ENCODE results near the gene DNAH14.

The DNAH14 gene

DNA sequence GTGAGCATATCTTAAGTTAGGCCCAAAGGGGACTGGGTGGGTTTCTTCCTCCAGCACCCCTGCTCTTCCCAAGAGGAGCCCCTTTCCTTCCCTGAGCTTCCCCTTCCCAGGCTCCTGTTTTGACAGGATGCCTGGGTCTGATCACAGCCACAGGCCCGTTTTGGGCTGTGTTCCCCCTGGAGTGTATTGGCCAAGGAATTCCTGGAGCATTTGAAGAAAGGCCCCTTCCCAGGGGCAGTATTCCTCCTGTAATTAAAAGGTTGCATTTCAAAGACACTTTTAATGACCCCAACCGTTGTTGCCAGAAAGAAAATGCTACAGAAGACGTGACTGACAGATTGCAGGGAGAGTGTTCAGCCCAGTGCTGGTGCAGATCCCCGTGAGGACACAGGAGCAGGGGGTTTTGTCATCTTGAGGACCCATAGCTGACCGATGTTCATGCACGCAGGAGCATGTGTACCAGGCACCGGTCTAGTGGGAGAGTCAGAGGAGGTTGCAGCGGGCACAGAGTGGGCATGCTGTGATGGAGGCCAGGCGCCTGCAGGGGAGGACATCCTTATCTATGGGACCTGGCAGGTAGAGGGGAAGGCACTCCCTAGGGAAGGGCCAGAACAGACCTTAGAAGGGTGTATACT, 517.6 kb downstream of the DNAH14 start:
- TF ChIP-seq, protein P1, sequence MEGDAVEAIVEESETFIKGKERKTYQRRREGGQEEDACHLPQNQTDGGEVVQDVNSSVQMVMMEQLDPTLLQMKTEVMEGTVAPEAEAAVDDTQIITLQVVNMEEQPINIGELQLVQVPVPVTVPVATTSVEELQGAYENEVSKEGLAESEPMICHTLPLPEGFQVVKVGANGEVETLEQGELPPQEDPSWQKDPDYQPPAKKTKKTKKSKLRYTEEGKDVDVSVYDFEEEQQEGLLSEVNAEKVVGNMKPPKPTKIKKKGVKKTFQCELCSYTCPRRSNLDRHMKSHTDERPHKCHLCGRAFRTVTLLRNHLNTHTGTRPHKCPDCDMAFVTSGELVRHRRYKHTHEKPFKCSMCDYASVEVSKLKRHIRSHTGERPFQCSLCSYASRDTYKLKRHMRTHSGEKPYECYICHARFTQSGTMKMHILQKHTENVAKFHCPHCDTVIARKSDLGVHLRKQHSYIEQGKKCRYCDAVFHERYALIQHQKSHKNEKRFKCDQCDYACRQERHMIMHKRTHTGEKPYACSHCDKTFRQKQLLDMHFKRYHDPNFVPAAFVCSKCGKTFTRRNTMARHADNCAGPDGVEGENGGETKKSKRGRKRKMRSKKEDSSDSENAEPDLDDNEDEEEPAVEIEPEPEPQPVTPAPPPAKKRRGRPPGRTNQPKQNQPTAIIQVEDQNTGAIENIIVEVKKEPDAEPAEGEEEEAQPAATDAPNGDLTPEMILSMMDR (IDR thresholded peaks at IDR 0.05; ENCODE audit: borderline replicate concordance, insufficient read depth, low read depth, low read length), result no peak
- H3K4me3 ChIP-seq (ENCODE audit: low read depth, low read length), result no peak overlapping the region

DNA sequence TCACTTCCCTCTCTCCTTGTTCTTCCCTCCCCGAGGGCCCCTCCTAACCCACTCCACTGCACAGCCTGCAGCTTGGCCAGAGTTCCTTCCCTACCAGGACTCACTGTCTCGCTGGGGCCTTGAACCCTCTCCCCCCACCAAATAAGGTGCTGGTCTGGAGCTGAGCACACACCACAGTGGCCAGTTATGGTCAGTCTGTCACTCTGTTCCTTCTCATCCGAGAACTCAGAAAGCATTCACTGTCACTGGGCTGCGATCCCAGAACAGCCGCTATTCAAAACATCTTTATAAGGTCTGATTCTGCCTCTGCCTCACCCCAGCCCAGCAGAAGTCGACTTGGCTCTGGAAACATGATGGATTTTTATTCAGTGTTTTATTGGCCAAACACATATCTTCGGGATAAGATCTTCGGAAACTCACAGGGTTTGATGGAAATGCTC, 518.2 kb downstream of the DNAH14 start:
- TF ChIP-seq, protein P1 (IDR thresholded peaks at IDR 0.05; ENCODE audit: borderline replicate concordance, insufficient read depth, low read depth, low read length), result no peak
- no peak overlapping the region for H3K4me3 ChIP-seq (ENCODE audit: low read depth, low read length)

DNA sequence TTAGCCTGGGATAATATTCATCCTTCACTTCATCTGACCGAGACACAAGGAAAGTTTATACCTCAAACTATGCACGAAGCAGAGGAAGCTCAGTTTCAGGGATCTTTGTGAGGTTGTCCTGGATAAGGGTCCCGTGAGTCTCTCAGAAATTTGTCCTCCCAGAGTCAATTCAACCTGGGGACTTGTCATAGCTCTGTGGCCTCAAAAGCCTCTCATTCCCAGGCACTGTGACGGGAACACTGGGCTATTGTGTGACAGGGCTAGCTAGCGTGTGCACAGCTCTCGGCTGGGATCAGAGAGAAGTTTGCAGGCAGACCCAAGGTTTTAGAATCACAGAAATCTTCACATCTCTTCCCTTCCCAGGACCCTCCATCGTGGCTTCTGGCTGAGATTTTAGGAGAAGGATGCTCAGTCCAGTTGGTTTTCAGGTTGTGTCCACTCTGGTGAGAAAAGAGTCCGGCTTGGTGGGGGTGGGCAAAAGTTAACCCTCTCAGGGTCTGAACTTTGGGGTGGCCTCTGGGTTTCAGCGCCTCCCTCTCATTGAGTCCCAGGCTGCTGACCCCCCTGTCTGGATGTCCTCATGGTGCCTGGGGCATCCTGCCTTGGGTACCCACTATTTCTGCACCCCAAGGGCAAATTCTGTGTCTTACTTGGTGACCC, 518.8 kb downstream of the DNAH14 start:
- TF ChIP-seq, protein P1 (IDR thresholded peaks at IDR 0.05; ENCODE audit: borderline replicate concordance, insufficient read depth, low read depth, low read length), result no peak
- H3K4me3 ChIP-seq (ENCODE audit: low read depth, low read length), result no peak overlapping the region
